Sigmoid colon (tissue), 7 donors: ENCODE measurements around the gene FAM53A. TPM values are rescaled to one million over a fixed set of nuclear protein-coding genes. Genes with fewer than 3 reads are reported as not detected.

Experiments
- DNase-seq: peaks from one replicate; pipeline ENCODE4 v3.0.0-alpha.2; 2019
- H3K27ac ChIP-seq, 4 donors: fragments of 200-600 bp; sonication (generic); one replicate each; pipeline ENCODE4 v1.5.1; 2016 to 2019; ENCODE audit warnings: mild to moderate bottlenecking in 1 of 4
- H3K27me3 ChIP-seq, 3 donors: fragments of 200-600 bp; sonication (generic); one replicate each; pipeline ENCODE4 v1.5.1; 2019; ENCODE audit warnings: mild to moderate bottlenecking in 1 of 3
- H3K36me3 ChIP-seq, 4 donors: fragments of 200-600 bp; sonication (generic); one replicate each; pipeline ENCODE4 v1.5.1; 2016 to 2019
- H3K4me1 ChIP-seq, 4 donors: fragments of 200-600 bp; sonication (generic); one replicate each; pipeline ENCODE4 v1.5.1; 2017 to 2019
- H3K4me3 ChIP-seq, 4 donors: fragments of 200-600 bp; sonication (generic); one replicate each; pipeline ENCODE4 v1.5.1; 2017 to 2019; ENCODE audit warnings: mild to moderate bottlenecking in 2 of 4, moderate library complexity in 1 of 4
- H3K9me3 ChIP-seq, 4 donors: fragments of 200-600 bp in 3 of 4; sonication (generic) in 3 of 4; one replicate each; pipeline versions ENCODE4 v1.5.1 to v1.6.1; 2013 to 2019
- EP300 ChIP-seq, 4 donors: sonication (generic); formaldehyde crosslinking; IDR thresholded peaks; one replicate each; pipeline ENCODE4 v1.6.1; 2017; ENCODE audit warnings: antibody characterized with exemption in 4 of 4
- POLR2A ChIP-seq, 2 donors: fragments of 450-650 bp; IDR thresholded peaks; one replicate each; pipeline ENCODE4 v1.6.1; 2016; ENCODE audit warnings: antibody characterized with exemption in 2 of 2, mild to moderate bottlenecking in 2 of 2, moderate library complexity in 2 of 2
- POLR2AphosphoS5 ChIP-seq, 4 donors: sonication (generic); formaldehyde crosslinking; IDR thresholded peaks; one replicate each; pipeline ENCODE4 v1.6.1; 2017; ENCODE audit warnings: antibody characterized with exemption in 4 of 4
- WGBS, 2 donors: extraction: QIAGEN DNeasy Blood & Tissue Kit; methylation state at CpG; one replicate each; pipeline ENCODE4 v1.1.7; 2013; 5-methylcytosine and 5-hydroxymethylcytosine counted together
- intact Hi-C: fragments of 100-400 bp; cut with DNase I; formaldehyde crosslinking; loops from one replicate; pipeline ENCODE4 v1.15.1; 2023
- polyA plus RNA-seq, 3 donors: library from polyadenylated mRNA; stranded (reverse); fragments of 200-250 nt; gene quantifications; one replicate each; pipeline ENCODE4 v1.2.3, GENCODE V29; 2013
- total RNA-seq, 4 donors: library from RNA; depleted of rRNA; stranded (reverse); fragments of >200 nt; gene quantifications; one replicate each; pipeline ENCODE4 v1.1.0, GENCODE V29; 2016
- TF ChIP-seq, protein P1 (sequence below), 4 experiments: fragments of 450-650 bp in 3 of 4; fragments of 200-600 bp in 1 of 4; IDR thresholded peaks; one replicate each; pipeline ENCODE4 v1.5.1; 2016 to 2019; ENCODE audit warnings: antibody characterized with exemption in 4 of 4, mild to moderate bottlenecking in 3 of 4, moderate library complexity in 2 of 4
- donor health status: healthy with polysubstance abuse.
- donor health status: Bipolar disorder and iron deficiency.
- donor health status: healthy.

FAM53A gene
- total and polyA plus RNA-seq, 7 donors, result 0.23 to 4.1 (median 1.4) TPM

DNA sequence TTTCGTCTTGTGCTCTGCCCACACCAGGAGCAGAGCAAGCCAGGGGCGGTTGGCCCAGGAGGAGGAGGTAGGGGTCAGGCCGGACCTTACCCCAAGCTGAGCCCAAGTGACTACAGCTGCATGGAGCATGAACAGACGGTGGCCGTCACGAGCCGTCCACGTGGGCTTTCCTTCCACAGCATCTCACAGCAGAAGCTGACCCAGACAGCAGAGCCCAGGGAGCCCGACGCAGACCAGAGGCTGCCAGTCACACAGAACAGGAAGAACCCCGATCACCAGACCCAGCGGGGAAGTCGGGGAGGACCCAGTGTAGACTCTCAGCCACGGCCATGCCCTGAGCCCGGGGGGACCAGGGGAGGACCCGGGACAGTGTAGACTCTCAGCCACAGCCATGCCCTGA, 58.0 kb downstream of the FAM53A start:
- no peak for DNase-seq
- Histone ChIP-seq H3K27me3 (no peaks in the 10 kb centered on the region), H3K36me3 (no peaks in the 10 kb centered on the region), H3K9me3 (no peaks in the 10 kb centered on the region), H3K27ac (no peak overlapping the region), H3K4me1 (peaks cover 0 to 5% (median 0%) of the 10 kb centered on the region in 4 donors), H3K4me3 (no peak overlapping the region)
- TF ChIP-seq POLR2A (IDR thresholded peaks at IDR 0.05) (no peak), POLR2AphosphoS5 (IDR thresholded peaks at IDR 0.05) (no peak), EP300 (IDR thresholded peaks at IDR 0.05) (no peak)
- TF ChIP-seq, protein P1, sequence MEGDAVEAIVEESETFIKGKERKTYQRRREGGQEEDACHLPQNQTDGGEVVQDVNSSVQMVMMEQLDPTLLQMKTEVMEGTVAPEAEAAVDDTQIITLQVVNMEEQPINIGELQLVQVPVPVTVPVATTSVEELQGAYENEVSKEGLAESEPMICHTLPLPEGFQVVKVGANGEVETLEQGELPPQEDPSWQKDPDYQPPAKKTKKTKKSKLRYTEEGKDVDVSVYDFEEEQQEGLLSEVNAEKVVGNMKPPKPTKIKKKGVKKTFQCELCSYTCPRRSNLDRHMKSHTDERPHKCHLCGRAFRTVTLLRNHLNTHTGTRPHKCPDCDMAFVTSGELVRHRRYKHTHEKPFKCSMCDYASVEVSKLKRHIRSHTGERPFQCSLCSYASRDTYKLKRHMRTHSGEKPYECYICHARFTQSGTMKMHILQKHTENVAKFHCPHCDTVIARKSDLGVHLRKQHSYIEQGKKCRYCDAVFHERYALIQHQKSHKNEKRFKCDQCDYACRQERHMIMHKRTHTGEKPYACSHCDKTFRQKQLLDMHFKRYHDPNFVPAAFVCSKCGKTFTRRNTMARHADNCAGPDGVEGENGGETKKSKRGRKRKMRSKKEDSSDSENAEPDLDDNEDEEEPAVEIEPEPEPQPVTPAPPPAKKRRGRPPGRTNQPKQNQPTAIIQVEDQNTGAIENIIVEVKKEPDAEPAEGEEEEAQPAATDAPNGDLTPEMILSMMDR (IDR thresholded peaks at IDR 0.05), result no peak
- intact Hi-C loops, result no loop called here
- WGBS, 2 donors, result 91 to 94% methylated on average over 16 of the region's 16 CpGs

DNA sequence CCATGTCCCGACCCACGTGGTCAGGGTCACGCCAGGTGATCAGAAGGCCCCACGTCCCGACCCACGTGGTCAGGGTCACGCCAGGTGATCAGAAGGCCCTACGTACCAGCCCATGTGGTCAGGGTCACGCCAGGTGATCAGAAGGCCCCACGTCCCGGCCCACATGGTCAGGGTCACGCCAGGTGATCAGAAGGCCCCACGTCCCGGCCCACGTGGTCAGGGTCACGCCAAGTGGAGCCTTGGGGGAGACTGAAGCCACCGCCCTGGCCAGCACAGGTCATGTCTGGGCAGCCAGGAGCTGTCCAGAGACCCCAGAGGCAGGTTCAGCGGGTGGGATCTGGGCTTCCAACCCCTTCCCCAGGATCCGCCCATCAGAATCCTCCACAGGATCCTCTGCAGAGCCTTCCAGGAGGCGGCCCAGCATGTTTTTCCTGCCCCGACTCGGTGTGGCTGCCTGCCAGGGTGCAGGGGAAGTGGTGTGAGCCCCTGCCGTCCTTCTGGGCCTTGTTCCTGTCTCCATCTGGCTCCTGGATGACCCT, 58.4 kb downstream of the FAM53A start:
- Histone ChIP-seq H3K27ac (no peak overlapping the region), H3K4me1 (peaks cover 0 to 5% (median 0%) of the 10 kb centered on the region in 4 donors), H3K27me3 (no peaks in the 10 kb centered on the region), H3K9me3 (no peaks in the 10 kb centered on the region), H3K4me3 (no peak overlapping the region), H3K36me3 (no peaks in the 10 kb centered on the region)
- 94 to 95% methylated on average over 23 of the region's 23 CpGs for WGBS, 2 donors
- no peak for DNase-seq
- TF ChIP-seq POLR2AphosphoS5 (IDR thresholded peaks at IDR 0.05), result no peak
- TF ChIP-seq POLR2A (IDR thresholded peaks at IDR 0.05), result no peak
- TF ChIP-seq, protein P1 (IDR thresholded peaks at IDR 0.05), result no peak
- TF ChIP-seq EP300 (IDR thresholded peaks at IDR 0.05), result no peak
- intact Hi-C loops, result no loop called here

DNA sequence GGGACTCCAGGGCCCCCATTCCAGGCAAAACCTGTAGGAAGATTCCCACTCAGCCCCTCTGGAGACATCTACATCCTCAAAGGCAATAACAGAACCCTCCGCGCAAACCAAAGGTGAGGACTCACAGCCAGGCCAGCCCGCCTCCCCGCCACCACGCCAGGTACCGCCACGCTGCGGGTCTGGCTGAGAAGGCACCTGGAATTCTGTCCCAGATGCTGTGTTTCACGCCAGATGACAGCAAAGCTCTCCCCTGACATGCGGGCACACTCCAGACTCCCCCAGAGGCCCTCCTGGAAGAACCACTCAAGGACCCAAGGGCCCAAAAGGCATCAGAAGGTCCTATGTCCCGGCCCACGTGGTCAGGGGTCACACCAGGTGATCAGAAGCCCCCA, 59.6 kb downstream of the FAM53A start:
- no peak for TF ChIP-seq POLR2AphosphoS5 (IDR thresholded peaks at IDR 0.05)
- no peak for TF ChIP-seq POLR2A (IDR thresholded peaks at IDR 0.05)
- TF ChIP-seq EP300 (IDR thresholded peaks at IDR 0.05), result no peak
- TF ChIP-seq, protein P1 (IDR thresholded peaks at IDR 0.05), result no peak
- Histone ChIP-seq H3K9me3 (no peaks in the 10 kb centered on the region), H3K27ac (no peak overlapping the region), H3K4me3 (no peak overlapping the region), H3K27me3 (no peaks in the 10 kb centered on the region), H3K4me1 (peaks cover 0 to 5% (median 0%) of the 10 kb centered on the region in 4 donors), H3K36me3 (no peaks in the 10 kb centered on the region)
- DNase-seq, result no peak
- WGBS, 2 donors, result 93 to 95% methylated on average over 12 of the region's 12 CpGs
- intact Hi-C loops, result no loop called here

DNA sequence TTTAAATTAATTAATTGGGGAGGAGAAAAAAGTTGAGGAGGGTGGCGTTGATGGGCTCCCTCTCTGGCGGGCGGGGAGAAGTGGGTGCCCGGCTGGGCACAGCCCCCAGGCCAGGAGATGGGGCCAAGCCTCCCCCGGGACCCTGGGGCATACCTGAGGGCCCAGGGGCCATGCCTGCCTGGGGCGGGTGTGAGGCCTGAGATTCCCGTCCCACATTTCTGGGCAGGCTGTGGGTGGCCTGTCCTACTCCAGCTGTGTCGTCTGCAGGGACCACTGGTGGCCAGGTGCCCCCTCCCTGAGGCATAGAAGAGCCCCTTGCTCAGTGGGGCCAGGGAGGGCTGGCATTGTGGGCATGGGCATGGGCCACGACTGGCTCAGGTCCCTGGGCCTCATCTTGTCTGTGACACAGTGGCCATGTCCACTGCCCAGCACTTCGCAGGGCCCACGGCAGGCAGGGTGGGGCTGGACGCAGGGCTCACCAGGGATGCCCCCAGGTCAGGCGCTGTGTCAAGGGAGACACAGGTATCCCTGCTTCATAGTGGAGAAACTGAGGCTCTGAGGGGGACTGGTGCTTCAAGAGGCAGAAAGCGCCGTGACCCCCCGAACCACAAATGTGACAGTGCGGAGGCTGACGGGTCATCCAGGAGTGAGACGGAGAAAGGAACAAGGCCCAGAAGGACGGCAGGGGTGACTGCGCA, 60.1 kb downstream of the FAM53A start:
- peaks cover 0 to under 1% (median 0%) of the 10 kb centered on the region in 4 donors for H3K4me1 ChIP-seq
- intact Hi-C loops, result no loop called here
- TF ChIP-seq POLR2A (IDR thresholded peaks at IDR 0.05), result no peak
- no peak for TF ChIP-seq POLR2AphosphoS5 (IDR thresholded peaks at IDR 0.05)
- TF ChIP-seq EP300 (IDR thresholded peaks at IDR 0.05), result no peak
- TF ChIP-seq, protein P1 (IDR thresholded peaks at IDR 0.05), result no peak
- H3K9me3 ChIP-seq, result no peaks in the 10 kb centered on the region
- DNase-seq, result no peak
- no peaks in the 10 kb centered on the region for H3K36me3 ChIP-seq
- no peaks in the 10 kb centered on the region for H3K27me3 ChIP-seq
- no peak overlapping the region for H3K4me3 ChIP-seq
- no peak overlapping the region for H3K27ac ChIP-seq
- 93 to 96% methylated on average over 21 of the region's 21 CpGs for WGBS, 2 donors
